ENCODE measurements around the gene SLC28A1.
"Not testable (repeated sequence)": the region's sequence is repeated elsewhere in the genome, so short reads cannot be mapped to it uniquely, and the experiment has no call there.

Gene SLC28A1

GRCh38 chr15:84982301-84982920, 97.9 kb downstream of the SLC28A1 start:
- in situ Hi-C loops (cut with MboI; ENCODE audit: low sequenced_read_pairs, unreplicated experiment), result no loop called here
- no peak for DNase-seq (ENCODE audit: low spot score)
- TF ChIP-seq, protein P1, sequence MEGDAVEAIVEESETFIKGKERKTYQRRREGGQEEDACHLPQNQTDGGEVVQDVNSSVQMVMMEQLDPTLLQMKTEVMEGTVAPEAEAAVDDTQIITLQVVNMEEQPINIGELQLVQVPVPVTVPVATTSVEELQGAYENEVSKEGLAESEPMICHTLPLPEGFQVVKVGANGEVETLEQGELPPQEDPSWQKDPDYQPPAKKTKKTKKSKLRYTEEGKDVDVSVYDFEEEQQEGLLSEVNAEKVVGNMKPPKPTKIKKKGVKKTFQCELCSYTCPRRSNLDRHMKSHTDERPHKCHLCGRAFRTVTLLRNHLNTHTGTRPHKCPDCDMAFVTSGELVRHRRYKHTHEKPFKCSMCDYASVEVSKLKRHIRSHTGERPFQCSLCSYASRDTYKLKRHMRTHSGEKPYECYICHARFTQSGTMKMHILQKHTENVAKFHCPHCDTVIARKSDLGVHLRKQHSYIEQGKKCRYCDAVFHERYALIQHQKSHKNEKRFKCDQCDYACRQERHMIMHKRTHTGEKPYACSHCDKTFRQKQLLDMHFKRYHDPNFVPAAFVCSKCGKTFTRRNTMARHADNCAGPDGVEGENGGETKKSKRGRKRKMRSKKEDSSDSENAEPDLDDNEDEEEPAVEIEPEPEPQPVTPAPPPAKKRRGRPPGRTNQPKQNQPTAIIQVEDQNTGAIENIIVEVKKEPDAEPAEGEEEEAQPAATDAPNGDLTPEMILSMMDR (IDR thresholded peaks at IDR 0.05; ENCODE audit: borderline replicate concordance, control extremely low read depth, extremely low read depth, insufficient read depth, missing control alignments), result no peak

DNA sequence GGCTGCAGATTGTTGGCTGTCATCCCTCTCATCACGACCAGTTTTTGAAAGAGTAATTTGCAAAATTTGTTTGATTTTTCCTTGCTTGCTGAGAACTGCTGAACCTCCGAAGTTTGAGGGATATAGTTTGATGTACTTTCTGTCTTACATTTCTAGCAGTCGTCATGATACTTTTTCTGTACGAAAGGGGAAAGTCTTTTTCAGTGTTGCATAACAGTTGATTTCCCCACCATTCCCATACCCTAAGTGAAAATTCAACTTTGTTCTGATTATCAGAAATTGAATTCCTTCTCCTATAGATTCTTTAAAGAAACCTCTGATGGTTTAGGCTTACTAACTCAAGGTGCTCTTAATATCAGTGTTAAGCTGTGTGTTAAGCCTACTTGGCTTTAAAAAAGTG, 98.8 kb downstream of the SLC28A1 start:
- DNase-seq (ENCODE audit: low spot score), result no peak
- TF ChIP-seq, protein P1 (IDR thresholded peaks at IDR 0.05; ENCODE audit: borderline replicate concordance, control extremely low read depth, extremely low read depth, insufficient read depth, missing control alignments), result no peak
- in situ Hi-C loops (cut with MboI; ENCODE audit: low sequenced_read_pairs, unreplicated experiment), result no loop called here

DNA sequence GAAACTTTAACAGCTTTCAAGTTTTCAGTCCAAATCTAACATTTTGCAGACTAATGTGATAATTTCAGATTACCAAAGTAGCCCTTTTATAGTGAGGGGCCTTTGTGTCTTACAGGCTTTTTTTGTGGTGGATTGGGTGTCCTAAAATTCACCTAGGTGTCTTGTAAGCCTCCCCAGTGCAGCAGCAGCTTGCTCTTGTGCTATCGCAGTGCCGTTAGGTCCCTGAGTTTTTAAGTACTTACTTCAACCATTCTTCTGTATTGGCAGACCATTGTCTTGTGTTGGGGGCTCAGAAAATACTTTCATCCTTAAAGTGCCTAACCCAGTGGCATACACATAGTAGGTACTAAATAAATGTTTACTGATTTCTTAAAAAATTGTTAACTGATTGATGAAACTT, 99.2 kb downstream of the SLC28A1 start:
- TF ChIP-seq, protein P1 (IDR thresholded peaks at IDR 0.05; ENCODE audit: borderline replicate concordance, control extremely low read depth, extremely low read depth, insufficient read depth, missing control alignments), result no peak
- in situ Hi-C loops (cut with MboI; ENCODE audit: low sequenced_read_pairs, unreplicated experiment), result no loop called here
- DNase-seq (ENCODE audit: low spot score), result no peak

- TF ChIP-seq, protein P1 (IDR thresholded peaks at IDR 0.05; ENCODE audit: borderline replicate concordance, control extremely low read depth, extremely low read depth, insufficient read depth, missing control alignments), result no peak
- DNase-seq (ENCODE audit: low spot score), result no peak
- in situ Hi-C loops (cut with MboI; ENCODE audit: low sequenced_read_pairs, unreplicated experiment), result no loop called here
Measured at GRCh38 chr15:84985158-84985557, 100.7 kb downstream of the SLC28A1 start.

- DNase-seq (ENCODE audit: low spot score); in situ Hi-C loops (cut with MboI; ENCODE audit: low sequenced_read_pairs, unreplicated experiment): not testable (repeated sequence)
Measured at GRCh38 chr15:84987351-84987750, 102.9 kb downstream of the SLC28A1 start.

DNA sequence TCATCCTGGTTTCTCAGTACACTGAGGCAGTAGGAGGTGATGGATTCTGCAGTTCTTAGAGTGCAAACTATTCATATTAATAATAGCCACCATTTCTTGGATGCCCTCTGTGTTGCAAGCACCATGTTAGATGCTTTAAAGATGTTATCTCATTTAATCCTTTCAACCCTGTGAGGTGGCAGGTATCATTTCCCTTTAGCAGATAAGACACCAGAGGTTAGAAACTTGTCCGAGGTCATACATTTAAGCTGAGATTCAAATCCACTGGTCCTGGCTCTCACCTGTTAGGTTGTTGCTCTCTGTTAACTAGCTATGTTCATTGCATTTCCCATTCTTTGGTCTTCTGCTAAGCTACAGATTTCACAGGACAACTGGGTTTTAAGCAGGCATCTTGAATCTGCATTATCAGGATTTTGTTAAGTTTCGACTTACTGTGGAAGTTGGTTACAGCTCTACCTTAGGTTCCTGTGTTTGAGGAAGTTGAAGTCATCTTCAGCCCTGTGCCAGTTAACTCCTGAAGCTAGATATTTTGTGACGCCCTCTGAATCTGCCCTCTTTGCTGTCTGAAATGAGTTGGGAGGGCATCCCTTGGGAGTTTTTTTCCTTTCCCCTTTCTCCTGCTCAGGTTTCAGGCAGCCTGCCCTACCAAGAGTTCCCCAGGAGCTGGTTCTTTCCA, 103.6 kb downstream of the SLC28A1 start:
- no peak for DNase-seq (ENCODE audit: low spot score)
- in situ Hi-C loops (cut with MboI; ENCODE audit: low sequenced_read_pairs, unreplicated experiment), result no loop called here
- TF ChIP-seq, protein P1 (IDR thresholded peaks at IDR 0.05; ENCODE audit: borderline replicate concordance, control extremely low read depth, extremely low read depth, insufficient read depth, missing control alignments), result no peak

- in situ Hi-C loops (cut with MboI; ENCODE audit: low sequenced_read_pairs, unreplicated experiment), result no loop called here
- TF ChIP-seq, protein P1 (IDR thresholded peaks at IDR 0.05; ENCODE audit: borderline replicate concordance, control extremely low read depth, extremely low read depth, insufficient read depth, missing control alignments), result no peak
- no peak for DNase-seq (ENCODE audit: low spot score)
Measured at GRCh38 chr15:84988909-84989644, 104.6 kb downstream of the SLC28A1 start.

Data from GM13976 (cell line).